ENCODE results near the gene RAB10.

The RAB10 gene

GRCh38 chr2:26048791-26049190, 14.9 kb downstream of the RAB10 start:
- peaks cover 97% of the 10 kb centered on the region for H3K79me2 ChIP-seq (ENCODE audit: insufficient read depth, low read length)
- H3K4me1 ChIP-seq (ENCODE audit: insufficient read depth, low read length), result peaks cover 8% of the 10 kb centered on the region
- DNase-seq (no peak), ATAC-seq (ENCODE audit: insufficient read depth, low read depth) (no peak)
- H3K27ac ChIP-seq (ENCODE audit: low read length), result no peak overlapping the region
- no peak overlapping the region for H2AFZ ChIP-seq (ENCODE audit: low read depth, low read length)
- no peaks in the 10 kb centered on the region for H3K36me3 ChIP-seq (ENCODE audit: insufficient read depth, low read length)
- peaks cover 59% of the 10 kb centered on the region for H4K20me1 ChIP-seq (ENCODE audit: insufficient read depth, low read length)
- H3K4me2 ChIP-seq (ENCODE audit: insufficient read depth, low read length), result no peak overlapping the region
- H3K9me3 ChIP-seq (ENCODE audit: insufficient read depth, low read length, severe bottlenecking), result no peaks in the 10 kb centered on the region
- no peak for TF ChIP-seq EZH2 (IDR thresholded peaks at IDR 0.05; ENCODE audit: borderline replicate concordance, low read depth, low read length, severe bottlenecking)
- no peak for TF ChIP-seq CTCF (IDR thresholded peaks at IDR 0.05; ENCODE audit: borderline replicate concordance, extremely low read depth, low read length, poor library complexity, severe bottlenecking)
- no peak overlapping the region for H3K9ac ChIP-seq (ENCODE audit: low read depth, low read length)
- H3K4me3 ChIP-seq (ENCODE audit: low read depth in 1 of 2, low read length in 2 of 2), result no peak overlapping the region
- no peaks in the 10 kb centered on the region for H3K27me3 ChIP-seq (ENCODE audit: insufficient read depth, low read length, poor library complexity)

- Histone ChIP-seq H3K9ac (ENCODE audit: low read depth, low read length) (no peak overlapping the region), H4K20me1 (ENCODE audit: insufficient read depth, low read length) (peaks cover 57% of the 10 kb centered on the region), H3K4me2 (ENCODE audit: insufficient read depth, low read length) (no peak overlapping the region), H3K4me1 (ENCODE audit: insufficient read depth, low read length) (peaks cover 3% of the 10 kb centered on the region), H3K9me3 (ENCODE audit: insufficient read depth, low read length, severe bottlenecking) (no peaks in the 10 kb centered on the region), H2AFZ (ENCODE audit: low read depth, low read length) (no peak overlapping the region), H3K27ac (ENCODE audit: low read length) (peak overlapping the region; percentile 26; the same call in 1 of the 2 replicates), H3K79me2 (ENCODE audit: insufficient read depth, low read length) (peaks cover 95% of the 10 kb centered on the region), H3K27me3 (ENCODE audit: insufficient read depth, low read length, poor library complexity) (no peaks in the 10 kb centered on the region), H3K4me3 (ENCODE audit: low read depth in 1 of 2, low read length in 2 of 2) (no peak overlapping the region), H3K36me3 (ENCODE audit: insufficient read depth, low read length) (no peaks in the 10 kb centered on the region)
- ATAC-seq (ENCODE audit: insufficient read depth, low read depth) (no peak), DNase-seq (no peak)
- no peak for TF ChIP-seq CTCF (IDR thresholded peaks at IDR 0.05; ENCODE audit: borderline replicate concordance, extremely low read depth, low read length, poor library complexity, severe bottlenecking)
- TF ChIP-seq EZH2 (IDR thresholded peaks at IDR 0.05; ENCODE audit: borderline replicate concordance, low read depth, low read length, severe bottlenecking), result no peak
Measured at GRCh38 chr2:26049641-26050040, 15.8 kb downstream of the RAB10 start.

GRCh38 chr2:26052740-26053139, 18.9 kb downstream of the RAB10 start:
- Histone ChIP-seq H3K9ac (ENCODE audit: low read depth, low read length) (no peak overlapping the region), H3K79me2 (ENCODE audit: insufficient read depth, low read length) (peaks cover 98% of the 10 kb centered on the region), H3K36me3 (ENCODE audit: insufficient read depth, low read length) (no peaks in the 10 kb centered on the region), H2AFZ (ENCODE audit: low read depth, low read length) (no peak overlapping the region), H3K4me3 (ENCODE audit: low read depth in 1 of 2, low read length in 2 of 2) (no peak overlapping the region), H3K27ac (ENCODE audit: low read length) (no peak overlapping the region), H4K20me1 (ENCODE audit: insufficient read depth, low read length) (peaks cover 65% of the 10 kb centered on the region), H3K27me3 (ENCODE audit: insufficient read depth, low read length, poor library complexity) (no peaks in the 10 kb centered on the region), H3K4me1 (ENCODE audit: insufficient read depth, low read length) (peaks cover 3% of the 10 kb centered on the region), H3K9me3 (ENCODE audit: insufficient read depth, low read length, severe bottlenecking) (no peaks in the 10 kb centered on the region), H3K4me2 (ENCODE audit: insufficient read depth, low read length) (no peak overlapping the region)
- ATAC-seq (ENCODE audit: insufficient read depth, low read depth), result peak; percentile 78
- no peak for DNase-seq
- TF ChIP-seq EZH2 (IDR thresholded peaks at IDR 0.05; ENCODE audit: borderline replicate concordance, low read depth, low read length, severe bottlenecking), result no peak
- no peak for TF ChIP-seq CTCF (IDR thresholded peaks at IDR 0.05; ENCODE audit: borderline replicate concordance, extremely low read depth, low read length, poor library complexity, severe bottlenecking)

All from DND-41 (cell line).